ENCODE measurements around the gene AMBRA1.

Gene AMBRA1

GRCh38 chr11:46478196-46478595 is 115.6 kb downstream of the AMBRA1 start:
- no peaks in the 10 kb centered on the region for H3K27me3 ChIP-seq (ENCODE audit: insufficient read depth, poor library complexity, severe bottlenecking)
- TF ChIP-seq CTCF (IDR thresholded peaks at IDR 0.05; ENCODE audit: insufficient read depth, low read length) = no peak
- no peak for TF ChIP-seq POLR2AphosphoS5 (IDR thresholded peaks at IDR 0.05; ENCODE audit: low read depth)
- TF ChIP-seq GABPA (IDR thresholded peaks at IDR 0.05; ENCODE audit: low read depth) = no peak
- H3K27ac ChIP-seq (replicated peaks) = no peak overlapping the region
- DNase-seq (ENCODE audit: low read depth in 1 of 2, low spot score in 1 of 2) = no peak
- no peak overlapping the region for H3K4me3 ChIP-seq (replicated peaks; ENCODE audit: insufficient read depth, low read length)

GRCh38 chr11:46477136-46477535 is 116.7 kb downstream of the AMBRA1 start:
- no peaks in the 10 kb centered on the region for H3K27me3 ChIP-seq (ENCODE audit: insufficient read depth, poor library complexity, severe bottlenecking)
- H3K4me3 ChIP-seq (replicated peaks; ENCODE audit: insufficient read depth, low read length) = no peak overlapping the region
- no peak for DNase-seq (ENCODE audit: low read depth in 1 of 2, low spot score in 1 of 2)
- no peak for TF ChIP-seq POLR2AphosphoS5 (IDR thresholded peaks at IDR 0.05; ENCODE audit: low read depth)
- H3K27ac ChIP-seq (replicated peaks) = no peak overlapping the region

GRCh38 chr11:46475926-46476545 is 117.8 kb downstream of the AMBRA1 start:
- DNase-seq (ENCODE audit: low read depth in 1 of 2, low spot score in 1 of 2) = no peak
- Histone ChIP-seq H3K27ac (replicated peaks) (no peak overlapping the region), H3K4me3 (replicated peaks; ENCODE audit: insufficient read depth, low read length) (no peak overlapping the region), H3K27me3 (ENCODE audit: insufficient read depth, poor library complexity, severe bottlenecking) (no peaks in the 10 kb centered on the region)
- TF ChIP-seq REST (IDR thresholded peaks at IDR 0.05; ENCODE audit: insufficient replicate concordance, low read depth) = no peak
- no peak for TF ChIP-seq CTCF (IDR thresholded peaks at IDR 0.05; ENCODE audit: insufficient read depth, low read length)
- no peak for TF ChIP-seq GABPA (IDR thresholded peaks at IDR 0.05; ENCODE audit: low read depth)
- TF ChIP-seq SPI1 (IDR thresholded peaks at IDR 0.05; ENCODE audit: borderline replicate concordance, low read depth) = no peak
- no peak for TF ChIP-seq POLR2AphosphoS5 (IDR thresholded peaks at IDR 0.05; ENCODE audit: low read depth)

GRCh38 chr11:46475051-46475925 is 118.5 kb downstream of the AMBRA1 start:
- TF ChIP-seq CTCF (IDR thresholded peaks at IDR 0.05; ENCODE audit: insufficient read depth, low read length) = no peak
- TF ChIP-seq REST (IDR thresholded peaks at IDR 0.05; ENCODE audit: insufficient replicate concordance, low read depth) = no peak
- TF ChIP-seq POLR2AphosphoS5 (IDR thresholded peaks at IDR 0.05; ENCODE audit: low read depth) = no peak
- no peak for TF ChIP-seq GABPA (IDR thresholded peaks at IDR 0.05; ENCODE audit: low read depth)
- no peak for TF ChIP-seq SPI1 (IDR thresholded peaks at IDR 0.05; ENCODE audit: borderline replicate concordance, low read depth)

More at GRCh38 chr11:46475051-46475925, 118.5 kb downstream of the AMBRA1 start:
- Histone ChIP-seq H3K27me3 (ENCODE audit: insufficient read depth, poor library complexity, severe bottlenecking) (no peaks in the 10 kb centered on the region), H3K27ac (replicated peaks) (no peak overlapping the region), H3K4me3 (replicated peaks; ENCODE audit: insufficient read depth, low read length) (no peak overlapping the region)
- no peak for DNase-seq (ENCODE audit: low read depth in 1 of 2, low spot score in 1 of 2)
